Brain pericyte (primary cell): ENCODE data around the gene SH3BP2.
"Not testable (repeated sequence)": the region's sequence is repeated elsewhere in the genome, so short reads cannot be mapped to it uniquely, and the experiment has no call there.

Experiments
- DNase-seq: peaks from one replicate; pipeline ENCODE4 v3.0.0-alpha.2; 2012; ENCODE audit warnings: low read depth, low spot score

SH3BP2 gene

GRCh38 chr4:2762486-2763370 is 30.2 kb upstream of the SH3BP2 start:
- not testable (repeated sequence) for DNase-seq

GRCh38 chr4:2763511-2763967 is 29.3 kb upstream of the SH3BP2 start:
- no peak for DNase-seq

- DNase-seq = no peak
These were observed 26.9 kb upstream of the SH3BP2 start for GRCh38 chr4:2765832-2766526.

- DNase-seq = no peak
These were observed 25.7 kb upstream of the SH3BP2 start for GRCh38 chr4:2767046-2767704.

- no peak for DNase-seq
These were observed 25.2 kb upstream of the SH3BP2 start for GRCh38 chr4:2767705-2768074.

GRCh38 chr4:2768124-2768523 is 24.8 kb upstream of the SH3BP2 start:
- DNase-seq = no peak

- DNase-seq = no peak
These were observed 24.0 kb upstream of the SH3BP2 start for GRCh38 chr4:2768921-2769336.

GRCh38 chr4:2771264-2771663 is 21.6 kb upstream of the SH3BP2 start:
- no peak for DNase-seq

- DNase-seq = not testable (repeated sequence)
These were observed 12.2 kb upstream of the SH3BP2 start for GRCh38 chr4:2780643-2781042.

GRCh38 chr4:2781911-2782310 is 11.0 kb upstream of the SH3BP2 start:
- no peak for DNase-seq

- DNase-seq = no peak
These were observed 9.1 kb upstream of the SH3BP2 start for GRCh38 chr4:2783790-2784189.

GRCh38 chr4:2785613-2786012 is 7.3 kb upstream of the SH3BP2 start:
- DNase-seq = no peak

- no peak for DNase-seq
These were observed 6.7 kb upstream of the SH3BP2 start for GRCh38 chr4:2786152-2786671.

GRCh38 chr4:2786794-2787229 is 6.1 kb upstream of the SH3BP2 start:
- DNase-seq = no peak

GRCh38 chr4:2787230-2788100 is 5.4 kb upstream of the SH3BP2 start:
- no peak for DNase-seq

- no peak for DNase-seq
These were observed 4.8 kb upstream of the SH3BP2 start for GRCh38 chr4:2788101-2788500.

GRCh38 chr4:2788532-2789103 is 4.3 kb upstream of the SH3BP2 start:
- no peak for DNase-seq

- DNase-seq = no peak
These were observed 3.5 kb upstream of the SH3BP2 start for GRCh38 chr4:2789351-2789750.

- DNase-seq = no peak
These were observed 2.9 kb upstream of the SH3BP2 start for GRCh38 chr4:2789793-2790582.
